ENCODE measurements around the gene CIDEA.

- TF ChIP-seq CTCF (IDR thresholded peaks at IDR 0.05) (no peak), POLR2A (IDR thresholded peaks at IDR 0.05) (no peak)
Measured at GRCh38 chr18:12252061-12252460, 2.1 kb upstream of the CIDEA start.

Data from breast epithelium (tissue), 3 donors.